Measurements from ENCODE around the gene KRTAP12-2. TPM values are rescaled to one million over a fixed set of nuclear protein-coding genes. Genes with fewer than 3 reads are reported as not detected.

Gene KRTAP12-2
- polyA plus RNA-seq, 1 donor (not counting 4 experiments of a cell fraction or from before 2014, with no cell fraction given) = not detected

DNA sequence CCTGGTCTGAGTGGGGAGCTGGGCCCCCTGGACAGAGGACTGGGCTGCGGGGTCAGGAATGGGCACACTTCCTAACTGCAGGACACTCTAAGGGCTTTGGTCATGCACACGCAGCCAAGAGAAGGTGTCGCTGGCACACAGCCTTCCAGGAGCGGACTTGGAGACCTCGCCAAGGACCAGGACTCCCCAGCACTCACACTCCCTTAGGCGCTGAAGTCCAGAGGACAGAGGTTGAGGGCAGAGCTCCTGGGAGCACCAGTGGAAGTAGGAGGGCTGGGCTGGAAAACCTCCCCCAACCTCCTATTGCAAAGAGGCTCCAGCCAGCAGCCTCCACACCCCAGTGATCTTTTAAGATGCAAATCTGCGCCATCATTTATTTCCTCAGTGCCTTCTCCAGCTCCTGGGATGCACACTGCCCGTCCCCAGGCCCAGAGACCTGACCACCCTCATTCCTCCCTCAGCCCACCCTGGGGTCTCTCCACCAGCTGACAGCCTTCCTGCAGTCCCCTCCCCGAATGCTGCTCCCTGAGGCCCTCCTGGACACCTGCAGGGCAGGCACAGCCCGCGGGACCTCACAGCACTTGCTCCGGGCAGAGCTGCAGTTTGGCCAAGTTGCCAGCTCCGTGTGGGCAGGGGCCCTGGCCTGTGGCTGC is 41.6 kb upstream of the KRTAP12-2 start:
- TF ChIP-seq, protein P1, sequence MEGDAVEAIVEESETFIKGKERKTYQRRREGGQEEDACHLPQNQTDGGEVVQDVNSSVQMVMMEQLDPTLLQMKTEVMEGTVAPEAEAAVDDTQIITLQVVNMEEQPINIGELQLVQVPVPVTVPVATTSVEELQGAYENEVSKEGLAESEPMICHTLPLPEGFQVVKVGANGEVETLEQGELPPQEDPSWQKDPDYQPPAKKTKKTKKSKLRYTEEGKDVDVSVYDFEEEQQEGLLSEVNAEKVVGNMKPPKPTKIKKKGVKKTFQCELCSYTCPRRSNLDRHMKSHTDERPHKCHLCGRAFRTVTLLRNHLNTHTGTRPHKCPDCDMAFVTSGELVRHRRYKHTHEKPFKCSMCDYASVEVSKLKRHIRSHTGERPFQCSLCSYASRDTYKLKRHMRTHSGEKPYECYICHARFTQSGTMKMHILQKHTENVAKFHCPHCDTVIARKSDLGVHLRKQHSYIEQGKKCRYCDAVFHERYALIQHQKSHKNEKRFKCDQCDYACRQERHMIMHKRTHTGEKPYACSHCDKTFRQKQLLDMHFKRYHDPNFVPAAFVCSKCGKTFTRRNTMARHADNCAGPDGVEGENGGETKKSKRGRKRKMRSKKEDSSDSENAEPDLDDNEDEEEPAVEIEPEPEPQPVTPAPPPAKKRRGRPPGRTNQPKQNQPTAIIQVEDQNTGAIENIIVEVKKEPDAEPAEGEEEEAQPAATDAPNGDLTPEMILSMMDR (optimal IDR thresholded peaks at IDR 0.05 in 1 of 3, IDR thresholded peaks at IDR 0.05 in 1 of 3, conservative IDR thresholded peaks at IDR 0.05 in 1 of 3; ENCODE audit: extremely low read depth in 1 of 3, insufficient read depth in 2 of 3, low read length in 3 of 3) = no peak
- TF ChIP-seq EZH2 (IDR thresholded peaks at IDR 0.05; ENCODE audit: low read length) = no peak
- dilution Hi-C loops (cut with MboI; ENCODE audit: extremely low pct_ligation_motif_present, low sequenced_read_pairs) = no loop called here
- Histone ChIP-seq H2AFZ (ENCODE audit: control insufficient read depth, low read length) (no peak overlapping the region), H3K27me3 (ENCODE audit: control insufficient read depth, extremely low read depth, insufficient read depth, low read length) (peaks cover 57% of the 10 kb centered on the region), H3K4me2 (ENCODE audit: control insufficient read depth, extremely low read depth, insufficient read depth, low read depth, low read length) (peak overlapping the region; percentile 91), H3K9me1 (ENCODE audit: control insufficient read depth, extremely low read depth, insufficient read depth, low read length) (no peaks in the 10 kb centered on the region), H4K20me1 (ENCODE audit: control insufficient read depth, extremely low read depth, insufficient read depth, low read length) (no peaks in the 10 kb centered on the region), H3K36me3 (ENCODE audit: control insufficient read depth in 2 of 2, extremely low read depth in 1 of 2, insufficient read depth in 2 of 2, low read length in 2 of 2) (no peaks in the 10 kb centered on the region), H3K4me1 (ENCODE audit: control insufficient read depth, extremely low read depth, insufficient read depth, low read length) (peaks cover 31% of the 10 kb centered on the region), H3K9me3 (ENCODE audit: control insufficient read depth, low read depth, low read length) (peaks cover 4% of the 10 kb centered on the region), H3K79me2 (ENCODE audit: control insufficient read depth, insufficient read depth, low read length) (no peaks in the 10 kb centered on the region), H3K9ac (ENCODE audit: control insufficient read depth, extremely low read depth, insufficient read depth, low read length) (no peak overlapping the region), H3K4me3 (ENCODE audit: control insufficient read depth in 2 of 3, extremely low read depth in 1 of 3, insufficient read depth in 2 of 3, low read depth in 1 of 3, low read length in 3 of 3) (no peak overlapping the region), H3K27ac (ENCODE audit: control insufficient read depth, insufficient read depth, low read length) (no peak overlapping the region)
- DNase-seq (ENCODE audit: low read depth, low spot score) (no peak), FAIRE-seq (no peak)

DNA sequence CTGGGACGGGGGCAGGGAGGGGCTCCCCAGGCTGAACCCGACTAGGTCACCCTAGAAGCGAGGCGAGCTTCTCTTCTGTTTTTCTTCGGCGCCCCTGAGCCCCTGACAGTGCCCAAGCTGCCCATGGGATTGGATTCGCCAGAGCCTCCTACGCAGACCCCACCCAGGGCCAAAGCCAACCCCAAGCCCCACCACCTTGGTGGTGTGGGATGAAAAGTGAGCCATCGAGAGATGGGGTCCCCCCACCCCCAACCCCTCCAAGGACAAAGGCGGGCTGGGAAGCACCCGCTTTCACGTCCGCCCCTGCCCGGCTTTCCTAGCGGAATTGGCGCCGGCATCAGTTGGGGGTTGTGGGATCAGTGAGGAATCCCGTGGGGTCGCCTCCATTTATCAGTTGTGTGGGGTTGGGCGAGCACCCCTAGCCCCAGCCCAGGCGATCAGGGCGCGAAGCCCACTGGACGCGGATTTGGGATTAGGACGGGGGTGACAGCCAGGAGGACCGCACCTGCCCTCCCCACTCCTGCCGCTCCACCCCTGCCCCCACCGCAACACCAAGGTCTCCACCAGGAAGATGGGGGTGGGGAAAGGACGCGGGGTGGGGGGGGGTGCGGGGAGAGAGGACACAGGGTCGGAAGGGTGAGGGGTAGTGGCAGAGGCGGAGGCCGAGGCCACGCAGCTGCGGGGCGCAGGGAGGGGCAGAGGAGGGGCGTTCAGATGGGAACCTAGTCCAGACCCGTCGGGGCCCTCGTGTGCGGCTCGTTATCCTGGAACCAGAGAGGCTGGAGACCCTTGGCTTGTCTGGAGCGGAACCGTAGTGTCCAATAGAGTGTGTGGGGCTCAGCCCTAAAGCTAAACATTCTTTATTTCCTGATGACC is 40.2 kb upstream of the KRTAP12-2 start:
- FAIRE-seq = no peak
- no peaks in the 10 kb centered on the region for H4K20me1 ChIP-seq (ENCODE audit: control insufficient read depth, extremely low read depth, insufficient read depth, low read length)
- H3K27ac ChIP-seq (ENCODE audit: control insufficient read depth, insufficient read depth, low read length) = no peak overlapping the region
- peaks cover 31% of the 10 kb centered on the region for H3K4me1 ChIP-seq (ENCODE audit: control insufficient read depth, extremely low read depth, insufficient read depth, low read length)
- no peak overlapping the region for H3K4me2 ChIP-seq (ENCODE audit: control insufficient read depth, extremely low read depth, insufficient read depth, low read depth, low read length)
- no peaks in the 10 kb centered on the region for H3K79me2 ChIP-seq (ENCODE audit: control insufficient read depth, insufficient read depth, low read length)
- dilution Hi-C loops (cut with MboI; ENCODE audit: extremely low pct_ligation_motif_present, low sequenced_read_pairs) = no loop called here
- no peak overlapping the region for H3K9ac ChIP-seq (ENCODE audit: control insufficient read depth, extremely low read depth, insufficient read depth, low read length)
- H3K36me3 ChIP-seq (ENCODE audit: control insufficient read depth in 2 of 2, extremely low read depth in 1 of 2, insufficient read depth in 2 of 2, low read length in 2 of 2) = no peaks in the 10 kb centered on the region
- no peaks in the 10 kb centered on the region for H3K9me1 ChIP-seq (ENCODE audit: control insufficient read depth, extremely low read depth, insufficient read depth, low read length)
- H3K27me3 ChIP-seq (ENCODE audit: control insufficient read depth, extremely low read depth, insufficient read depth, low read length) = peaks cover 43% of the 10 kb centered on the region
- H2AFZ ChIP-seq (ENCODE audit: control insufficient read depth, low read length) = no peak overlapping the region
- TF ChIP-seq, protein P1 (optimal IDR thresholded peaks at IDR 0.05 in 1 of 3, IDR thresholded peaks at IDR 0.05 in 1 of 3, conservative IDR thresholded peaks at IDR 0.05 in 1 of 3; ENCODE audit: extremely low read depth in 1 of 3, insufficient read depth in 2 of 3, low read length in 3 of 3) = no peak
- TF ChIP-seq EZH2 (IDR thresholded peaks at IDR 0.05; ENCODE audit: low read length) = no peak
- DNase-seq (ENCODE audit: low read depth, low spot score) = no peak
- no peak overlapping the region for H3K4me3 ChIP-seq (ENCODE audit: control insufficient read depth in 2 of 3, extremely low read depth in 1 of 3, insufficient read depth in 2 of 3, low read depth in 1 of 3, low read length in 3 of 3)
- peaks cover 4% of the 10 kb centered on the region for H3K9me3 ChIP-seq (ENCODE audit: control insufficient read depth, low read depth, low read length)
